Activated CD8-positive, alpha-beta T cell treated with anti-CD3 and anti-CD28 coated beads for 36 hours (primary cell): Measurements from ENCODE around the gene PAWR. TPM values are rescaled to one million over a fixed set of nuclear protein-coding genes. Genes with fewer than 3 reads are reported as not detected.
A peak's percentile ranks its signal among the peaks of the same experiment; 100 is the strongest.

Experiments
- ATAC-seq: fragments of 200-7000 bp; cut with Tn5 transposase; one replicate; pipeline ENCODE4 v1.10.0; 2021; ENCODE audit warnings: mild to moderate bottlenecking, moderate library complexity
- CTCF ChIA-PET: fragments of 350-600 bp; sonication (Branson Sonifier 250); formaldehyde crosslinking; loops from one replicate; lab custom pipeline; 2021; ENCODE audit warnings: antibody characterized with exemption; lab: Charles Lee
- POLR2A ChIA-PET: fragments of 350-600 bp; sonication (Branson Sonifier 250); formaldehyde crosslinking; loops from one replicate; lab custom pipeline; 2021; ENCODE audit warnings: antibody characterized with exemption; lab: Charles Lee
- DNase-seq: peaks from one replicate; pipeline ENCODE4 v3.0.0-alpha.2; 2020
- H3K27ac Mint-ChIP-seq: one replicate; pipeline ENCODE4 v1.8.0; 2021; ENCODE audit warnings: mild to moderate bottlenecking, mixed read lengths
- H3K27me3 Mint-ChIP-seq: one replicate; pipeline ENCODE4 v1.8.0; 2021; ENCODE audit warnings: mixed read lengths
- H3K36me3 Mint-ChIP-seq: one replicate; pipeline ENCODE4 v1.8.0; 2021; ENCODE audit warnings: low read depth, mixed read lengths
- H3K4me1 Mint-ChIP-seq: one replicate; pipeline ENCODE4 v1.8.0; 2021; ENCODE audit warnings: low read depth, mixed read lengths
- H3K4me3 Mint-ChIP-seq: one replicate; pipeline ENCODE4 v1.8.0; 2021; ENCODE audit warnings: mild to moderate bottlenecking, moderate library complexity, mixed read lengths
- H3K9me3 Mint-ChIP-seq: one replicate; pipeline ENCODE4 v1.8.0; 2021; ENCODE audit warnings: mixed read lengths
- CTCF ChIP-seq: fragments of 200-600 bp; IDR thresholded peaks from one replicate; pipeline ENCODE4 v1.8.0; 2022; ENCODE audit warnings: antibody characterized with exemption, mild to moderate bottlenecking
- intact Hi-C: fragments of 100-400 bp; cut with micrococcal nuclease; formaldehyde crosslinking; loops from one replicate; pipeline ENCODE4 v1.10.0; 2022
- total RNA-seq, 2 experiments: library from RNA; stranded (reverse); gene quantifications; one replicate each; pipeline ENCODE4 v1.2.3, GENCODE V29; 2021

The PAWR gene
- total RNA-seq, 2 experiments from 2014 or later = 5.5 to 5.8 TPM

GRCh38 chr12:79690142-79690637, 574 bp downstream of the PAWR start:
- ChIA-PET POLR2A (no interaction called here), CTCF (no interaction called here)
- H3K27ac Mint-ChIP-seq = no peak overlapping the region
- peaks cover 8% of the 10 kb centered on the region for H3K4me1 Mint-ChIP-seq
- no peak for TF ChIP-seq CTCF
- intact Hi-C loops = no loop called here
- no peaks in the 10 kb centered on the region for H3K9me3 Mint-ChIP-seq
- H3K27me3 Mint-ChIP-seq = peaks cover 45% of the 10 kb centered on the region
- ATAC-seq (peak; percentile 19), DNase-seq (no peak)
- peak overlapping the region; percentile 72 for H3K4me3 Mint-ChIP-seq
- H3K36me3 Mint-ChIP-seq = no peaks in the 10 kb centered on the region

- DNase-seq = peak; percentile 11
- peak; percentile 23 for ATAC-seq
- no peak overlapping the region for H3K27ac Mint-ChIP-seq
- intact Hi-C loops = no loop called here
- ChIA-PET POLR2A (no interaction called here), CTCF (no interaction called here)
- no peak for TF ChIP-seq CTCF
- peaks cover 42% of the 10 kb centered on the region for H3K27me3 Mint-ChIP-seq
- H3K9me3 Mint-ChIP-seq = no peaks in the 10 kb centered on the region
- H3K36me3 Mint-ChIP-seq = no peaks in the 10 kb centered on the region
- H3K4me1 Mint-ChIP-seq = peaks cover 8% of the 10 kb centered on the region
- H3K4me3 Mint-ChIP-seq = peak overlapping the region; percentile 72
These were observed 1.2 kb downstream of the PAWR start for GRCh38 chr12:79689477-79690141.

- ATAC-seq (no peak), DNase-seq (no peak)
- H3K27me3 Mint-ChIP-seq = peaks cover 40% of the 10 kb centered on the region
- peaks cover 8% of the 10 kb centered on the region for H3K4me1 Mint-ChIP-seq
- peak overlapping the region; percentile 63 for H3K4me3 Mint-ChIP-seq
- ChIA-PET POLR2A (no interaction called here), CTCF (no interaction called here)
- H3K36me3 Mint-ChIP-seq = no peaks in the 10 kb centered on the region
- H3K27ac Mint-ChIP-seq = no peak overlapping the region
- intact Hi-C loops = no loop called here
- no peaks in the 10 kb centered on the region for H3K9me3 Mint-ChIP-seq
- TF ChIP-seq CTCF = no peak
These were observed 1.7 kb downstream of the PAWR start for GRCh38 chr12:79689061-79689476.

- TF ChIP-seq CTCF = no peak
- ATAC-seq (no peak), DNase-seq (no peak)
- intact Hi-C loops = no loop called here
- ChIA-PET CTCF (no interaction called here), POLR2A (no interaction called here)
- Mint-ChIP-seq H3K36me3 (no peaks in the 10 kb centered on the region), H3K9me3 (no peaks in the 10 kb centered on the region), H3K27ac (no peak overlapping the region), H3K27me3 (peaks cover 40% of the 10 kb centered on the region), H3K4me1 (peaks cover 8% of the 10 kb centered on the region), H3K4me3 (peak overlapping the region; percentile 63)
These were observed 2.2 kb downstream of the PAWR start for GRCh38 chr12:79688376-79689060.

- intact Hi-C loops = no loop called here
- no peak for TF ChIP-seq CTCF
- ATAC-seq (no peak), DNase-seq (no peak)
- Mint-ChIP-seq H3K9me3 (no peaks in the 10 kb centered on the region), H3K27ac (no peak overlapping the region), H3K4me1 (peaks cover 8% of the 10 kb centered on the region), H3K36me3 (no peaks in the 10 kb centered on the region), H3K27me3 (peaks cover 37% of the 10 kb centered on the region), H3K4me3 (no peak overlapping the region)
- POLR2A ChIA-PET = no interaction called here
- CTCF ChIA-PET = no interaction called here
These were observed 3.0 kb downstream of the PAWR start for GRCh38 chr12:79687711-79688260.
